Measurements from ENCODE around the gene KDM6A. TPM values are rescaled to one million over a fixed set of nuclear protein-coding genes. Genes with fewer than 3 reads are reported as not detected.

KDM6A gene
- total RNA-seq, 1 donor, result 20.3 TPM

DNA sequence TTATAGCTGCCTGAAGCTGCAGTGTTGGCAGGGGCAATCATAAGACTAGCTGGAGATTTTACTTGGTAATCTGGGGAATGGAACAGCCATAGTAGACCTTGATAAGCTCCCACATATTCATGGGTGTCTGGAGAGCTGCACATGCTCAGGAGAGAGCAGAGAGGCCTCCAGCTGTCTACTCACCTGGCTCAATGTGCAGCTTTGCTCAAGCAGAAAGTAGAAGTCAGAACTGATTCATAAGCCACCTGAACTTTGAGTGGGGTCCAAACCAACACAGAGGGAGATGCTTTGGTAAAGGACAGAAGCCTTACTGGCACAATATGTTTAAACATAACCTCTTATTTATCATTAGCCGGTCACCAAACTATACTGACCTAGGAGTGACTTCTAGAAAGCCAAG, 54.4 kb downstream of the KDM6A start:
- Histone ChIP-seq H3K4me1 (ENCODE audit: insufficient read depth, low read length) (no peaks in the 10 kb centered on the region), H3K36me3 (ENCODE audit: insufficient read depth, low read length) (no peaks in the 10 kb centered on the region), H3K27me3 (ENCODE audit: insufficient read depth, low read length) (no peaks in the 10 kb centered on the region), H3K4me3 (ENCODE audit: insufficient read depth, low read length) (no peak overlapping the region), H3K9me3 (ENCODE audit: low read depth, low read length) (no peaks in the 10 kb centered on the region), H4K20me1 (ENCODE audit: insufficient read depth, low read length) (peaks cover 70% of the 10 kb centered on the region), H3K27ac (ENCODE audit: low read depth, low read length) (no peak overlapping the region), H3K79me2 (ENCODE audit: insufficient read depth, low read length) (peaks cover 97% of the 10 kb centered on the region), H2AFZ (ENCODE audit: low read length) (no peak overlapping the region), H3K4me2 (ENCODE audit: insufficient read depth, low read length) (no peak overlapping the region)
- DNase-seq (ENCODE audit: insufficient read length, low spot score, missing footprints), result no peak
- TF ChIP-seq, protein P1, sequence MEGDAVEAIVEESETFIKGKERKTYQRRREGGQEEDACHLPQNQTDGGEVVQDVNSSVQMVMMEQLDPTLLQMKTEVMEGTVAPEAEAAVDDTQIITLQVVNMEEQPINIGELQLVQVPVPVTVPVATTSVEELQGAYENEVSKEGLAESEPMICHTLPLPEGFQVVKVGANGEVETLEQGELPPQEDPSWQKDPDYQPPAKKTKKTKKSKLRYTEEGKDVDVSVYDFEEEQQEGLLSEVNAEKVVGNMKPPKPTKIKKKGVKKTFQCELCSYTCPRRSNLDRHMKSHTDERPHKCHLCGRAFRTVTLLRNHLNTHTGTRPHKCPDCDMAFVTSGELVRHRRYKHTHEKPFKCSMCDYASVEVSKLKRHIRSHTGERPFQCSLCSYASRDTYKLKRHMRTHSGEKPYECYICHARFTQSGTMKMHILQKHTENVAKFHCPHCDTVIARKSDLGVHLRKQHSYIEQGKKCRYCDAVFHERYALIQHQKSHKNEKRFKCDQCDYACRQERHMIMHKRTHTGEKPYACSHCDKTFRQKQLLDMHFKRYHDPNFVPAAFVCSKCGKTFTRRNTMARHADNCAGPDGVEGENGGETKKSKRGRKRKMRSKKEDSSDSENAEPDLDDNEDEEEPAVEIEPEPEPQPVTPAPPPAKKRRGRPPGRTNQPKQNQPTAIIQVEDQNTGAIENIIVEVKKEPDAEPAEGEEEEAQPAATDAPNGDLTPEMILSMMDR (IDR thresholded peaks at IDR 0.05; ENCODE audit: extremely low read depth, low read depth, low read length), result no peak

DNA sequence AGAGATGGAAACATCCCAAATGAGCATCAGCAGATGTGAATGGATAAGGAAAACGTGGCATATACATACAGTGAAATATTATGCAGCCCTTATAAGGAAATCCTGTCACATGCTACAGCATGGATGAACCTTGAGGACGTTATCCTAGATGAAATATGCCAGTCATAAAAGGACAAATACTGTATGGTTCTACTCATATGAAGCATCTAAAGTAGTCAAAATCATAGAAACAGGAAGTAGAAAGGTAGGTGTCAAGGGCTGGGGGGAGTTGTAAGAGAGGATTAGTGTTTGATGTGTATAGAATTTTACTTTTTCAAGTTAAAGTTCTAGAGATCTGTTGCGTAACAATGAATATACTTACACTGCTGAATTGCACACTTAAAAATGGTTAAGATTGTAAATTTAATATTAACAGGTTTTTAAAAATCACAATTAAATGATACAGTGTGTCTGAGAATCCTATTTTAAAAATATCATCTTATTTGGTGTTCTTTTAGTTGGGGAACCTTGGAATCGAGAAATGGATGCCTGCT, 58.5 kb downstream of the KDM6A start:
- Histone ChIP-seq H3K4me1 (ENCODE audit: insufficient read depth, low read length) (no peaks in the 10 kb centered on the region), H3K9me3 (ENCODE audit: low read depth, low read length) (no peaks in the 10 kb centered on the region), H3K27ac (ENCODE audit: low read depth, low read length) (no peak overlapping the region), H2AFZ (ENCODE audit: low read length) (no peak overlapping the region), H3K36me3 (ENCODE audit: insufficient read depth, low read length) (no peaks in the 10 kb centered on the region), H3K4me2 (ENCODE audit: insufficient read depth, low read length) (no peak overlapping the region), H3K4me3 (ENCODE audit: insufficient read depth, low read length) (no peak overlapping the region), H3K79me2 (ENCODE audit: insufficient read depth, low read length) (peaks cover 96% of the 10 kb centered on the region), H3K27me3 (ENCODE audit: insufficient read depth, low read length) (no peaks in the 10 kb centered on the region), H4K20me1 (ENCODE audit: insufficient read depth, low read length) (peaks cover 82% of the 10 kb centered on the region)
- TF ChIP-seq, protein P1 (IDR thresholded peaks at IDR 0.05; ENCODE audit: extremely low read depth, low read depth, low read length), result no peak
- no peak for DNase-seq (ENCODE audit: insufficient read length, low spot score, missing footprints)

DNA sequence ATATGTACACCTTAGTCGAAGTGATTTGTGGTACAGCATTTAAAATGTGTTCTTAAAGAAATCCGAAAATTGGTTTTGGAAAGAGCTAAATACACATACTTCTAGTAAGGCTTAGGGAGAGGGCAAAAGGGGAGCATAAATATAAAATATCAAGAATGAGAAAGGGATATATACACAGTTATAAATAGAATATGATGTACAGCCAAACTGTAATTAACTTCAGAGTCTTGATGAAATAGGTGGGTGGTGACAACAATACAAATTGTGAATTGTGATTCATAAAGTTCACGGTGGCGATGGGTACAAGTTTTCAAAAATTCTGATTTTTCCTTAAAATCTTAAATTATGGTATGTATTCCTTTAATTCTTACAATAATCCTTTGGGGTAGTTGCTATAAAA, 62.2 kb downstream of the KDM6A start:
- Histone ChIP-seq H2AFZ (ENCODE audit: low read length) (no peak overlapping the region), H3K9me3 (ENCODE audit: low read depth, low read length) (no peaks in the 10 kb centered on the region), H3K4me3 (ENCODE audit: insufficient read depth, low read length) (no peak overlapping the region), H3K4me2 (ENCODE audit: insufficient read depth, low read length) (no peak overlapping the region), H3K79me2 (ENCODE audit: insufficient read depth, low read length) (peaks cover 96% of the 10 kb centered on the region), H4K20me1 (ENCODE audit: insufficient read depth, low read length) (peaks cover 79% of the 10 kb centered on the region), H3K27me3 (ENCODE audit: insufficient read depth, low read length) (no peaks in the 10 kb centered on the region), H3K4me1 (ENCODE audit: insufficient read depth, low read length) (no peaks in the 10 kb centered on the region), H3K27ac (ENCODE audit: low read depth, low read length) (no peak overlapping the region), H3K36me3 (ENCODE audit: insufficient read depth, low read length) (no peaks in the 10 kb centered on the region)
- no peak for DNase-seq (ENCODE audit: insufficient read length, low spot score, missing footprints)
- TF ChIP-seq, protein P1 (IDR thresholded peaks at IDR 0.05; ENCODE audit: extremely low read depth, low read depth, low read length), result no peak

DNA sequence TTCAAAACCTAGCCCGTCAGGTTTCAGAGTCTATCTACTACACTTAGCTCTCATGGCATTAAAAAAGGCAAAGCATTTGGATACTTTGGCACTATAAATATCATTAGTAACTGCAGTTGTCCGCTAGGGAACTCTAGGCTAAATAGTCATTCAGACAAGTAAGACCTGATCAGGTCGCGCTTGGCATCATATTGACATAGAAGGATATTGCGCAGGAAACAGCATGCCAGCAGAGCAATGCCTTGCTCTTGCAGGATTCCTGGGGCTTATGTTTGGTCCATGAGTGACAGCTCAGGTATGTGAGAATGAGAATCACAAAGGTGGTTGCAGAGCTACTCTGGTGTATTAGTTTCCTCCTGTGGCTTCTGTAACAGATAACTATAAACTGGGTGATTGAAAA, 62.7 kb downstream of the KDM6A start:
- Histone ChIP-seq H3K27ac (ENCODE audit: low read depth, low read length) (no peak overlapping the region), H3K36me3 (ENCODE audit: insufficient read depth, low read length) (no peaks in the 10 kb centered on the region), H3K27me3 (ENCODE audit: insufficient read depth, low read length) (no peaks in the 10 kb centered on the region), H3K4me1 (ENCODE audit: insufficient read depth, low read length) (no peaks in the 10 kb centered on the region), H3K4me3 (ENCODE audit: insufficient read depth, low read length) (no peak overlapping the region), H3K9me3 (ENCODE audit: low read depth, low read length) (no peaks in the 10 kb centered on the region), H4K20me1 (ENCODE audit: insufficient read depth, low read length) (peaks cover 82% of the 10 kb centered on the region), H3K4me2 (ENCODE audit: insufficient read depth, low read length) (no peak overlapping the region), H2AFZ (ENCODE audit: low read length) (no peak overlapping the region), H3K79me2 (ENCODE audit: insufficient read depth, low read length) (peaks cover 96% of the 10 kb centered on the region)
- TF ChIP-seq, protein P1 (IDR thresholded peaks at IDR 0.05; ENCODE audit: extremely low read depth, low read depth, low read length), result no peak
- no peak for DNase-seq (ENCODE audit: insufficient read length, low spot score, missing footprints)
